HG03378 (cell line): Measurements from ENCODE around the gene KCTD11.
A peak's percentile ranks its signal among the peaks of the same experiment; 100 is the strongest.

ENCODE experiments used
- ATAC-seq: cut with Tn5 transposase; IDR thresholded peaks from one replicate; pipeline ENCODE4 v1.9.1; 2021; ENCODE audit warnings: mild to moderate bottlenecking, moderate library complexity; ENCODE audit not compliant: unreplicated experiment

KCTD11 gene

DNA sequence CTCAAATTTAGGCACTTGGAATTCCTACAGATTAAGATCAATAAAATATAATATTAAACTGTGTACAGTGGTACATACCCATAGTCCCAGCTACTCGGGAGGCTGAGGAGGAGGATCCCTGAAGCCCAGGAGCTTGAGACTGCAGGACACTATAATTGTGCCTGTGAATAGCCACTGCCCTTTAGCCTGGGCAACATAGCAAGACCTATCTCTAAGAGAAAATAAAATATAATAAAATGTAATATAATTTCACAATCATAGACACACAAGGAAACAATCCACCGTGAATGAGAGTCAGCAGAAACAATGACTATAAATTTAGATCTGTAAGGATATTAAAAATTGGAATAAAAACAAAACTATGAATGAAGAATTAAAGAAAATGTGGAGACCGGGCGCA, 18.9 kb downstream of the KCTD11 start:
- no peak for ATAC-seq

DNA sequence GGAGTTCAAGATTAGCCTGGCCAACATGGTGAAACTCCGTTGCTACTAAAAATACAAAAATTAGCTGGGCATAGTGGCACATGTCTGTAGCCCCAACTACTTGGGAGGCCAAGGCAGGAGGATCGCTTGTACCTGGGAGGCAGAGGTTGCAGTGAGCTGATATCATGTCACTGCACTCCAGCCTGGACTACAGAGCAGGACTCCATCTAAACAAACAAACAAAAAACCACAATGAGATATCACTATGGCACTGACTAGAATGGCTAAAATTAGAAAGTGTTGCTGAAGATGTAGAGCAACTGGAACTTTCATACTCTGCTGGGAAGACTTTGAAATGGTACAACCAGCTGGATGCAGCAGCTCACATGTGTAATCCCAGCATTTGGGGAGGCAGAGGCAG, 22.4 kb downstream of the KCTD11 start:
- no peak for ATAC-seq

DNA sequence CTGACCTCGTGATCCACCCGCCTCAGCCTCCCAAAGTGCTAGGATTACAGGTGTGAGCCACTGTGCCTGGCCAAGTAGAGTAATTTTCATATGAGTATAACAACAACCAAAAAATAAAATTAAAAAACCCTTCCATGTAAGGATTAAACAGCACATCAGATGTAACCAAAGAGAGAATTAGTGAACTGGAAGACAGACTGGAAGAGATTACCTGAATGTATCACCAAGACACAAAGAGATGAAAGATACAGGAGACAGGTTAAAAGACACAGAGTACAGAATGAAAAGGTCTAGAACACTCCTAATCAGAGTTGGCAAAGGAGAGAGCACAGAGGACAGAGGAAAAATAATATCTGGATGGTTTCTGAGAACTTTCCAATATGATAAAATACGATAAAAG, 27.2 kb downstream of the KCTD11 start:
- ATAC-seq: no peak

DNA sequence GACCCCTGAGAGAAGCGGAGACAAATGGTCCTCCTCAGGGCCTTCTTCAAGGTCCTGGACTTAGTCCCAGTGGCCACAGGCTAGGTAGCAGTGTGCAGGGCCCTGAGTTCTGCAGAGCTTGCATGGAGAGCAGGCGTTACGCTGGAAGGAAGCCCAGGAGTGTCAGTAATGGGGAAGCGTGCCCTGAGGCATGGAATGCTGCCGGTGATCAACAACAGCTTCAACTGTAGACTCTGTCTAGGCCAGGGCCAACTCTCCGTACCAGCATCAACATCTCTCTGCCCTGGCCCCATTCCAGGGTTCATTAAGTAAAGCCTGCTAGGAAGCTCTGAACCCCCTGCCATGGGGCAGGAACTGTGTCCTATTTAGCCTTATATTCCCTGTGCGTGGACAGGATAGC, 28.4 kb downstream of the KCTD11 start:
- no peak for ATAC-seq

DNA sequence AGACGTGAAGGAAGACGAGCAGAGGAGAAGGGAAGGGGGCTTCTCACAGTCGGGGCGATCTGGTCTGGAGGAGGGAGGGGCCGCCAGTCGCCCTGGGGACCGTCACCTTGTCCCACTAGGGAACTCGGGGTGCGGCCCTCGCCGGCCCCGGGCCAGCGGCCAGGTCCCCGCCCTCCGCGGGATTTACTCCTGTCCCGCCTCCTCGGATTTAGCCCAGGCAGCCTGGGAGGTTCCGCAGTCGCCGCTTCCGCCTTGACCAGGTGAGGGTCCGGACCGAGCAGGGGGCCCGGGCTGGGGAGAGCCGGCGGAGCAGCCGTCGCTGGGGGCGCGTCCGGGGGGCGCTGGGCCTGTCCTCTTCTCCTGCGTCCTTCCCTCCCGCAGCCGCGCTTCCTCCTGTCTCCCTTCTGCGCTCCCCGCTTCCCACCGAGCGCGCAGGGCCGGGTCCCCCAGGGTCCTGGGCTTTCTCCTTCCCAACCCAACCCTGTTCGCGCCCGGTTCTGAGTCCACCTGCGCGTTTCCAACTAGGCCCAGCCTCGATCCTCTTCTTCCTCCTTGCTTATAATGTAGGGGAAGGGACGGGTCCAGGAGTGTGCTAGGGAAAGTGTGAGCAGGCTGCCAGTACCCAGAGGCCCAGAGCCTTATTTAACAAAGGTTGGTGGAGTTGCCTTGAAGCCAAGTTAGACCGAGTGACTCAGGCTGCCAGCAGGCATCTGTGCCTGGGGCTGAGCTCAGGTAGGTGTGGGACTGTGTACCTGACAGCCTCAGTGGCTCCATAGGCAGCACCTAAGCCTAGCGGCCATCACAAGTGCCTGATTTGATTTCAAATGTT, 29.1 kb downstream of the KCTD11 start, which contains the start of gene TNK1:
Gene TNK1 (plus strand): TSS at position 235 of the 829 bp plus-strand sequence. CDS start 1,838 bp downstream, outside the sequence.
- no peak for ATAC-seq

DNA sequence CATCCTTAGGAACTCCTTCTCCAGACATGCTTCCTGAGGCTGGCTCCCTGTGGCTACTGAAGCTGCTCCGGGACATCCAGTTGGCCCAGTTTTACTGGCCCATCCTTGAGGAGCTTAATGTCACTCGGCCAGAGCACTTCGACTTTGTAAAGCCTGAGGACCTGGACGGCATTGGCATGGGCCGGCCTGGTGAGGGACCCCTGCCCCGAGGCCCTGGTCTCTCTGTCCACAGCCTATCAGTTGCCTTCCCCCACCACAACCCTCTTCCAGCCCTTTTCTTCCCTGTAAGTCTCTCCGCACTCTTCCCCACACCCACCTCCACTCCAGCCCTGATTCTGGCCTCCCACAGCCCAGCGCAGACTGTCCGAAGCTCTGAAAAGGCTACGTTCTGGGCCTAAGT, 30.9 kb downstream of the KCTD11 start:
- no peak for ATAC-seq

DNA sequence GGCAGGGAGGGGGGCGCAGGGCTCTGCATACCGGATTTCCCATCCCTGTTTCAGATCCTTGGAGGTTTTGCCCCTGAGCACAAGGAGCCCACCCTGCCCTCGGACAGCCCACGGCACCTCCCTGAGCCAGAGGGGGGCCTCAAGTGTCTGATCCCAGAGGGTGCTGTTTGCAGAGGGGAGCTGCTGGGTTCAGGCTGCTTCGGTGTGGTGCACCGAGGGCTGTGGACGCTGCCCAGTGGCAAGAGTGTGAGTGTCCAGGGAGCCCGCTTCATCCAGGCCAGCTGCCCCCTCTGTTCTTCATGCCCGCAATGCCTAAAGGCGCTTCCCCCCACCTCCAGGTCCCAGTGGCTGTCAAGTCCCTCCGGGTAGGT, 31.4 kb downstream of the KCTD11 start:
- no peak for ATAC-seq

DNA sequence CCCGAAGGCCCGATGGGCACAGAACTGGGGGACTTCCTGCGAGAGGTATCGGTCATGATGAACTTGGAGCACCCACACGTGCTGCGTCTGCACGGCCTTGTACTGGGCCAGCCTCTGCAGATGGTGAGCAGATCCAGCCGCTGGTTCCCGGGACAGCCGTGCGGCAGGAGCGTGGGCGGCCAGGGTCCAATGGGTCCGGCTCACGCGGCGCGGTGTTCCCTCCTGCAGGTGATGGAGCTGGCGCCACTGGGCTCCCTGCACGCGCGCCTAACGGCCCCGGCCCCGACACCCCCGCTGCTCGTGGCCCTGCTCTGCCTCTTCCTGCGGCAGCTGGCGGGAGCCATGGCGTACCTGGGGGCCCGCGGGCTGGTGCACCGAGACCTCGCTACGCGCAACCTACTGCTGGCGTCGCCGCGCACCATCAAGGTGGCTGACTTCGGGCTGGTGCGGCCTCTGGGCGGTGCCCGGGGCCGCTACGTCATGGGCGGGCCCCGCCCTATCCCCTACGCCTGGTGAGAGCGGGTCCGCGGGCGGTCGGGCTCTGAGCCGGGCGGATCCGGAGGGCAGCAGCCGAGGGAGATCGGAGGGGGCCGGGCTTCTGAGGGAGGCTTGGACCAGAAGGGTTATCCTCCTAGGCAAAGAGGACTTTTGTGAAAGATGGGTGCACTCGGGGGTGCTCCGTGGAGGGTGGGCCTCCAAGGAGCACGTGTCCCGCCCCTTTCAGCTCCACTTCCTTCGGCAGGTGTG, 32.0 kb downstream of the KCTD11 start:
- ATAC-seq: no peak

DNA sequence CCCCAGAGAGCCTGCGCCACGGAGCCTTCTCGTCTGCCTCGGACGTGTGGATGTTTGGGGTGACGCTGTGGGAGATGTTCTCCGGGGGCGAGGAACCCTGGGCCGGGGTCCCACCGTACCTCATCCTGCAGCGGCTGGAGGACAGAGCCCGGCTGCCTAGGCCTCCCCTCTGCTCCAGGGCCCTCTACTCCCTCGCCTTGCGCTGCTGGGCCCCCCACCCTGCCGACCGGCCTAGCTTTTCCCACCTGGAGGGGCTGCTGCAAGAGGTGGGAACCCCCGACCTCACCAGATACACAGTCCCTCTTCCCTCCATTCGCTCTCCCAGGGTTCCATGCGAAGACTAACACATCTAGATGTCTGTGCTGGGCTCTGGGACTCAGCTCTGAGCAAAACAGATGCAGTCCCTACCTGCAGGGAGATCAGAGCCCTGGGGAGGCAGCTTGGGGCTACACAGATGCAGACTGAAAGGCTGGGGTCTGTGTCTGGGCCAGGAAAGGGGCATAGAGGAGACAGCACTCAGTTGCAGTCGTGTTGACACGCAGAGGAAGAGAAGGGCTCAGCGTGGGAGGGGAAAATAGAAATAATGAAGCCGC, 32.6 kb downstream of the KCTD11 start:
- ATAC-seq: no peak

DNA sequence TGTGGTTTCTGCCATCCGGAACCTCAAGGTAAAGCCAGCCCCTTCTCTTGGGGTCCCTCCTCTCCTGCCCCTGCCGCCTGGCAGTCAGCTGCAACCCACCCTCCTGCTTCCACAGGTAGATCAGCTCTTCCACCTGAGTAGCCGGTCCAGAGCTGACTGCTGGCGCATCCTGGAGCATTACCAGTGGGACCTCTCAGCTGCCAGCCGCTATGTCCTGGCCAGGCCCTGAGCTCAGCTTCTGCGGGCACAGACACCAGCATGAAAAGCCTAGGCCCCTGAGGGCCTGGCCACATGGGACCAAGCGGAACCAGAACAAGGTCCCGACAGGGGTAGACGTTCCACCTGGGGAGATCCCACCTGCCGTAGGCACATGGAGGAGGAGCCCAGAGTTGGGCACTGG, 36.9 kb downstream of the KCTD11 start:
- ATAC-seq: no peak

DNA sequence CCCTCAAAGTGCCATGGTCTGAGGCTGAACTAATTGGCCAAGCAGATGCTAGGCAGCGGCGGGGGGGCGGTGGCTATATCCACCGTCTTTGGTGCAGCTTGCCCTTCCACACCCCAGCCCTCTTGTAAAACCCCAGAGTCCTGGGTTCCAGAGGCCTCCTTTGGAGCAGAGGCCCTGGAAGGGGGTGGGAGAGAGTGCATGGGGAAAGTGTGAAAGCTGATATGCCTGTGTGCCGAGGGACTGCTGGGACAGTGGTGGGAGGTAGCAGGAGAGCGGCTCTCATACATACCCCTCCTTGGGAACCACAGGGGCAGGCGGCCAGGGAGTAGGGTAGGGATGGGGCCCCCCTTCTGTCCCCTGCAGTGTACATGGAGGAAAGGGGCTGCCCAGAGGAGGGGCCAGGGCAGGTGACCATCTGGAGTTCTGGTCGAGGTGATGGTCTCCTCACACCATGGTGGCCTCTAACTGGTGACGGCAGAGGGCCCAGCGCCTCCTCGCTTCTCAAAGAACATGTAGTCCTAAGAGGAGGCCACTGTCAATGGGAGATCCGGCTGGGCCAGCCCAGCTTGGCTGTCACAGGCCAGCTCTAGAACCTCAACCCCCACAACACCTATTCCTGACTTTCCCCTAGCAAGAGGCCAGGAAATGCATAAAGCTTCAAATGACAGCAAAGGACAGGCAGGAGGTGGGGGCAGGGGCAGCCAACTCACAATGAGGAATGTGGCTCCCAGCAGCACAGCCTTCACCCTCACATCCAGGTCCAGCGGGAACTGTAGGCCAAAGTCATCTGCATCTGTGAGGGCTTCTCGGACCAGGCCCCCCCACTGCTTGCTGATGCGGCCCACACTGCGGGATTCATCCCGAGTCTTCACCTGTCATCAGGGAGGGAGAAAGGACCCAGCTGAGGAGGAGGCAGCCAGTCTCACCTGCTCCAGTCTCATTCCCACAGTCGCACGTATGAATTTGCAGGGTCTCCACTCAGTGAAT, 38.3 kb downstream of the KCTD11 start:
- ATAC-seq: no peak

DNA sequence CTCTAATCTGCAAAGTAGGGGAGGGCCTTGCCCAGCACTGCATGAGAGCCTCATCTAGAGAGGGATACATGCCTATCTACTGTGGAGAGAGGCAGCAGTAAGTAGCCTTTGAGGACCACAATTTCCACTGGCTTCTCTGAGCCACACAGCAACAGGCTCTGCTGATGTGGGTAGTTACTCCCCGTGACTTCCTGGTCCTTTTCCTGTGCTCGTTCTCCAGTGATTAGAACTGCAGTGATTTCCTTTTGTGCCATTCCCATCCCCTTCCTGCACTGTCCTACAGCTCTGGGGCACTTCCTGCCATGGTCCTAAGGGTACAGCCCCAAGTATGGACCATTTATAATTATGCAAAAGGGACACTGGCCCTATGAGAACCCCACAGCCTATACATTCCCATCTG, 39.3 kb downstream of the KCTD11 start:
- ATAC-seq: no peak

DNA sequence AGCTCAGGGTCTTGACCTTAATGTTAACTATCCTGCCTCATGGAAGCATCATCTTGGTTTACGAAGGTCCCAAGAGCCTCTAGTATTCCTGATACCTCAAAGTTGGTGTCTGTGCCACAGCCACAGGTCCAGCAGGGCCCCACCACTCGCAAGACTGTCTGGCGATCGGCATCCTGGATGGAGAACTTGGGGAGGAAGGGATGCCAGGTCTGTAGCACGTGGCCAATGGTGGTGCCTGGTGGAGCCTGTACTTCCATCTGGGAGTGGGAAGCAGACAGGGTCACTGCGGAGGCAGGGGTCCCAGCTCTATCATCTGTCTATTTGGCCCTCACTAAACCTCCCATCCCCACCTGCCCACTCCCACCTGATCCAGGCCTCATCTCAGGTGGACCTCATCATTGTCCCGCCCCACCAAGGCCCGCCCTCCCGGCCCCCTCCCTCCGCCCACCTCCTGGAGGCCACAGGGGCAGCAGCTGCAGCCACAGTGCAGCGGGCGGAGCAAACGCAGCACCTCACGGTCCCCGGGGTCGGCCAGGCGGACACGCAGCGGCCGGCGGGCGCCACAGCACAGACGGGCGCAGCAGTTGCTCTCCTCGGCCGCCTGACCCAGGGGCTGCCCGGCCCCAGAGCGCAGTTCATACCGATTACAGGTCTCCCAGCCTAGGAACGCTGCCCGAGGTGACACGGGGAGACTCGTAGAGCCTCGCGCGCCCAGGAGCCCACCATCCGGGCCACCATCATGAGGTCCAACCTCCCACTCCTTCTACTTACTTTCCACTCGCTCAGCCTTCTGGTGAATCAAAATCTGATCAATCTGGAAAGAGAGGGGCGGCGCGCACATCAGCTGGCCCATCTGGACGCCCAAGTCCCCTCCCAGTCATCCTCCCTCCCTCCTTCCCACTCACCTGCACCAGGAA, 41.0 kb downstream of the KCTD11 start:
- no peak for ATAC-seq

DNA sequence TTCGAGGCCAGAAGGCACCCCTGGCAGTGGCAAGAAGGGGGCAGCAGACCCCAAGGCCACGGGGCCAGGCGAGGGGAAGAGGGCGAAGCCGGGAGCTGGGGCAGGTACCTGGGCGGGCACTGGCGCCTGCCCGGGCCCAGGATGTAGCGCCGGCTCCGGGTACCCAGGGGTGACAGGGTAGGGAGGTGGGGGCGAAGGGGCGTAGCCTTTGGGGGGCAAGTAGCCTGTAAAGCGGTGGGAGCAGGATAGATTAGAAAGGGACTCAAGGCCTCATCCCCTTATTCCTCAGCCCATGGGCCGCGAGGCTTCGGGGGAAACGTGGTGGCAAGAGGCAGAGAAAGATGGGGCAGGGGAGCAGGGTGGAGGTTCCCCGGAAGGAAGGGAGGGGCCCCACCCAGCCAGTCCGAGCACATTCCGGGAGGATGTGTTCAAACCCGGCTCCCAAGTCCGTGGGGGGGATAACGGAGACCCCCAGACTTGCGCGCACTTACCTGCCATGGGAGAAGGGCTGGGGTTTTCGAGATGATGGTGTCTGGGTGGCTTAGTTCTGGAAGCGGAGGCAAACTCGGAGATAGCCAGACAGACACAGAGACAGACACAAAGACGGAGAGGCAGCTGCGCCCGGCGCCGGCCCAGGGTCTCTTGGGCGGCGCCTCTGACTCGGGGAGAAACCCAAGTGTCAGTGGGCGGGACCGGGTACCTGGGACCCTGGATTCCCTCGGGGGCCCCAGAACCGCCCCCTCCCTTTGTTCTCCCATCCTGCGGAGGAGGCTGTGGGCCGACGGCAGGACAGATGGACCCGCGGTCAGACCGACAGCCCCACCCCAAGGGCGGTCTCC, 41.9 kb downstream of the KCTD11 start:
- peak; percentile 21 for ATAC-seq

DNA sequence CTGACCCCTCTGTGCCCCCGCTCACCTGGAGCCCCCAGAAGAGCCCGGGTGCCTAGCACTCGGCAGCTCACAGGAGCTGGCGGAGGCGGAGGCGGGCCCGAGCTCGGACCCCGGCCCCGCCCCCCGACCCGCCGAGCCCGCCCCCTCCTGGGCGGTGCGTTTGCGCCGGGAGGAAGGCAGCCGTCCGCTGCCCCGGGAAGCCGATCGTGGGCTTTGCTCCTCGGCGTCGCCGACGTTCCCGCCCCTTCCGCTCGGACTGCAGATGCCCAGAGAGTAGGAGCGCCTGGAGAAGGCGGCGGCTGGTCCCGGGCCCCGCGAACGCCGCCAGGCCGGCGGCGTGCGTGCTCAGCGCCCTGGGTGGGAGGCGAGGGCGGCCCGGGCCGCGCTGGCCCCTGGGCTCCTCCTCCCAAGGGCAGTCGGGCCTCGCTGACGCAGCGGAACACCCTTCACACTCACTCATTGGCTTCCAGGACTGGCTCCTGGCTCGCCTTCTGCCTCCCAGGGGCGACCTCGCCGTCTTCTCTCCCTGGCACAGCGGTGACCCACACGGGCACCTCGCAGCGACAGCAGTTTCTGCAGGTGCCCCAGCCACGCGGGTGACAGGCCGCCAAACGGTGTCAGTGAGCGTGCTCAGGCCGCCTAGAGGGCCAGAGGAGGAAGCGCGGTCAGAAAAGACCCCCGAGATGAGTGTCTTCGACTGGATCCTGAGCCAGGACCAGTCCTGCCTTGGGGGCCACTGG, 42.7 kb downstream of the KCTD11 start, which contains the start of gene PLSCR3:
Gene PLSCR3 (minus strand): TSS at position 74 of the 740 bp plus-strand sequence. CDS start 415 bp downstream, outside the sequence.
- ATAC-seq: peak; percentile 52

DNA sequence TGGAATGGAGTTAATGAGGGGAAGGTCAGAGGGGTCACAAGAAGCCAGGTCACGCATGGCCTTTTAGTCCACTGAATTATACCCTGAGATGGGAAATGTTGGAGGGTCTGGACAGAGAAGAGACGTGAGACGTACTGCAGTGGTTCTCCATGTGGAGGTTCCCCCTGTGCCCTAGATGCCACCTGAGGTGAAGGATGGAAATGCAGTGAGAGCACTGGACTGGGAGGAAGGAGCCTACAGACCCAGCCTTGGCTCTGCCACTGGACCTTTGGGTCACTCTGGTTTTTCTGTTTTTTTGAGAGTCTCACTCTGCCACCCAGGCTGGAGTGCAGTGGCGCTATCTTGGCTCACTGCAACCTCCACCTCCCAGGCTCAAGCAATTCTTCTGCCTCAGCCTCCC, 44.2 kb downstream of the KCTD11 start:
- no peak for ATAC-seq

DNA sequence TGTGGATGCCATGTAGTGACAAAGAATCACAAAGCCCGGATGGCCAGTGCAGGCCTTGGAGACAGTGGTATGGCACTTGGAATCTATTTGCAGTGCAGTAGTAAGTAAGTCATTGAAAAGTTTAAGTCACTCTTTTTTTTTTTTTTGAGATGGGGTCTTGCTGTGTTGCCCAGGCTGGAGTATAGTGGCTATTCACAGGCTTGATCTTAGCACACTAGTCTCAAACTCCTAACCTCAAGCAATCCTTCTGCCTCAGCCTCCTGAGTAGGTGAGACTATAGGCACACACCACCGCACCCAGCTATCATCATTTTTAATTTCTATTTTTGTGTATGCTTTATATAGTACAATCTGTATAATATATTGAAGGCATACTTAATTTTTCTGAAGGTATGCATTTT, 46.6 kb downstream of the KCTD11 start:
- no peak for ATAC-seq
